GM13977 (cell line): ENCODE data around the gene MFAP3L.

Experiments used
- DNase-seq: peaks from one replicate; pipeline ENCODE4 v3.0.0; 2012; ENCODE audit warnings: low spot score
- in situ Hi-C: fragments of 300-500 bp; cut with MboI; formaldehyde crosslinking; loops from one replicate; pipeline ENCODE4 v1.12.0; 2022; ENCODE audit warnings: low sequenced_read_pairs, low pct_unique_long_range_greater_than_20kb, mixed read lengths, inconsistent platforms; ENCODE audit not compliant: unreplicated experiment
- TF ChIP-seq, protein P1 (sequence below): IDR thresholded peaks from 2 replicates; pipeline ENCODE4 v1.5.1; 2012; ENCODE audit warnings: mild to moderate bottlenecking, control low read depth; ENCODE audit not compliant: insufficient read depth; ENCODE audit errors: extremely low read depth, missing control alignments

Gene MFAP3L

DNA sequence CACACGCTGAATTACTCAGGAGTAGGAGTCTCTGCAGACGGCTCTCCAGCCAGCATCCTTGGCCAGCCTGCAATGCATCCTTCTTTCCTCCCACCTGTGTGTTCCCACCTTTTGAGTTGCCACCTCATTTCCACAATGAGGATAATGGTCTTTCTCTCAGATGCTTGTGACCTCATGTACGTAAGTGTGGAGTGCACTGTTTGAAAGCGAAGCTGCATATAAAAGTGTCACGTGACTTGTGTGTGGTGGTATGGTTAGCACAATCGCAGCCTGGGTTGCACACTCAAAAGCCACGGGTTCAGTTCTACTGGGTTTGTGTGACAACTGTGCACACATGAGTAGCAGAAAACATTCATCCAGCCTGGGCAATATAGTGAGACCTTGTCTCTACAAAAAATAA, 12.0 kb upstream of the MFAP3L start:
- in situ Hi-C loops: no loop called here
- DNase-seq: no peak
- TF ChIP-seq, protein P1, sequence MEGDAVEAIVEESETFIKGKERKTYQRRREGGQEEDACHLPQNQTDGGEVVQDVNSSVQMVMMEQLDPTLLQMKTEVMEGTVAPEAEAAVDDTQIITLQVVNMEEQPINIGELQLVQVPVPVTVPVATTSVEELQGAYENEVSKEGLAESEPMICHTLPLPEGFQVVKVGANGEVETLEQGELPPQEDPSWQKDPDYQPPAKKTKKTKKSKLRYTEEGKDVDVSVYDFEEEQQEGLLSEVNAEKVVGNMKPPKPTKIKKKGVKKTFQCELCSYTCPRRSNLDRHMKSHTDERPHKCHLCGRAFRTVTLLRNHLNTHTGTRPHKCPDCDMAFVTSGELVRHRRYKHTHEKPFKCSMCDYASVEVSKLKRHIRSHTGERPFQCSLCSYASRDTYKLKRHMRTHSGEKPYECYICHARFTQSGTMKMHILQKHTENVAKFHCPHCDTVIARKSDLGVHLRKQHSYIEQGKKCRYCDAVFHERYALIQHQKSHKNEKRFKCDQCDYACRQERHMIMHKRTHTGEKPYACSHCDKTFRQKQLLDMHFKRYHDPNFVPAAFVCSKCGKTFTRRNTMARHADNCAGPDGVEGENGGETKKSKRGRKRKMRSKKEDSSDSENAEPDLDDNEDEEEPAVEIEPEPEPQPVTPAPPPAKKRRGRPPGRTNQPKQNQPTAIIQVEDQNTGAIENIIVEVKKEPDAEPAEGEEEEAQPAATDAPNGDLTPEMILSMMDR: no peak

DNA sequence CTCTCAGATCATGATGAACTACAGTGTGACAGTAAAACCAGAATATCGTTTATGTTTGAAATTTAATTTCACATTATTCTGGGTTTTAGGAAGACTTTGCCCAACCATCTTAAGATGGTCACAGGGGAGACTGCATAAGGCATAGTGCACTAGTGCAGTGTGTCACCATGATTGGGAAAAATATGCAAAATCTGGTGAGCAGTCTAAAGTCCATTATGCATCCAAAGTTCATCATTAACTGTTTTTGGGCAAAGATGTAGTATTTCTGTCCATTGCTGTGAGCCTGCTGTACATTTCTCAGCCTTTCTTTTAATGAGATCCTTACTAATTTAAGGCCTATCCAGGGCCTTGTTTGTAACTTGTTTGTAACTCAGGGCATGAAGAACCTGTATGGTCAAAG, 11.3 kb upstream of the MFAP3L start:
- in situ Hi-C loops: no loop called here
- TF ChIP-seq, protein P1: no peak
- DNase-seq: no peak

DNA sequence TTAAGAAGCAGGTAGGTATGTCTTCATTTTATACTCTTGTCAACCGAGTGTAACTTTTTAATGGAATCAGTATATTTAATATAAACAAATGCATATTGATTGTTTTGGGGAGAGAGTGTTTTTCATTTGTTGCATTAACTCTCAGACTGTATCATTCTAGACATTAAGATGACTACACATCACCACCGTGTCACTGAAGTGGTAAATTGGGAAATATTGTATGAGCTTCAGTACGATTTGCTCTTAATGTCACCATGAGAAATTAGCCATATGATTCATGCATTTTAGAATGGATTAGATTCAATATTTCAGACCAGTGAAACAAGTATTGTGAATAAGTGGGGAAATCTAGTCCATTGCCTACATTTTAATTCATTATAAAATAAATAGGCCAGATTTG, 9.7 kb upstream of the MFAP3L start:
- TF ChIP-seq, protein P1: no peak
- in situ Hi-C loops: no loop called here
- DNase-seq: no peak

DNA sequence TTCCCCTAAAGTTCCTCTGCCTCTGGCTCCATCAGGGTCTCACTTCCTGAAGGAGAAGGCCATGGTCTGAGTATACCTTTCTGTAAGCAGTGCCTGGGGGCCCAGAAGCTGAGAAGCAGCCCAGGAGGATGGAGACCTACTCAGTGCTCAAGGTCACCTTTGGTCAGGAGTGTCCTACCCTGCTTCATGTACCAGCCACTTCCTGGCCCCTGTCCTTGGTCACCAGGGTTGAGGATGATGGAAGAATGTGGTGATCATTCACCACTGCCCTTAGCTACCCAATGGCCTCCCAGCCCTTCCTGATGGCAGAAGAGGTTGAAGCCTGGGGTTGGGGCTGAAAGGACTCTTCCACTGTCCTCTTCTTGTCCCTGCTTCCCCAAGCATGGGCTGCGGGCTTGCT, 9.0 kb upstream of the MFAP3L start:
- in situ Hi-C loops: no loop called here
- DNase-seq: no peak

DNA sequence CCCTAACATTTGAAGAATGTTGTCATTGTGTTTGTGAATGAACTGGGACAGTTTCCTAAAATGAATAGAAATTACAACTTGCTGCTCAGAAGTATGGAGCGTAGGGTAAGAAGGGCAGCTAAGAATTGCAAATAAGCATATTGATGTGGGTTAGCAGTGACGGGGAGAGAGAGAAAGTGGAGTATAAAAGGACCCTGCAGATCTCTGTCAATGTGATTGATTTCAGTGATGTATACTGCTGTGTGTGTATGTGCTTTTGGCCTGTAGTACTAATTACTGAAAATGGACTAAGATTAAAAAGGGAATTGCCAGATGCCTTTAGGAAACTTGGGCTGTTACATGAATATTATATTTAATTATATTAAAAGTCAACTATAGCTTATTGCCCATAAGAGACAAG, 7.8 kb upstream of the MFAP3L start:
- TF ChIP-seq, protein P1: no peak
- in situ Hi-C loops: no loop called here
- no peak for DNase-seq

More for the DNA sequence above, 9.0 kb upstream of the MFAP3L start:
- TF ChIP-seq, protein P1: no peak

DNA sequence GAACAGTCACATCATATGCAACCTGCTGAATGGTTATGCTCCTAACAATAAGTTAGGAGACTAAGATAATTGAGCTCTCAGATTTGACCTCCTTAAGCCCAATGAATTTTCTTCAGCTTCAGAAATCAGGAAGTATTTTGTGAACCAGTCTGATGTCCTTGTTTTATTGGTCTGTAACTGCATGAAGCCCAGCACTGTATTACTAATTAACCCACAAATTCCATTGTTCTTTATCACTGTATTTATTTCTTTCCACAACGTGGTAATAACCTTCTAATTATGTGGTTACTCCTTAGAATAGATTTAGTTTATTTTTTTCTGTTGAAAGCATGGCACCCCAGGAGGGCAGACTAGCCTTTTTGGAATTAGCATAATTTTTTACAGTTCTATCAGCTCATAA, 3.9 kb upstream of the MFAP3L start:
- in situ Hi-C loops: no loop called here
- TF ChIP-seq, protein P1: no peak
- no peak for DNase-seq
